Hepatocyte (in vitro differentiated cells): ENCODE measurements around the gene ADAR. TPM values are rescaled to one million over a fixed set of nuclear protein-coding genes. Genes with fewer than 3 reads are reported as not detected.

ENCODE experiments used
- DNase-seq: peaks from one replicate; pipeline ENCODE4 v3.0.0-alpha.2; 2016; ENCODE audit warnings: low spot score
- H2AFZ ChIP-seq: fragments of 200-600 bp; sonication (generic); 2 replicates; pipeline ENCODE4 v1.6.0; 2016; ENCODE audit warnings: antibody characterized with exemption, mild to moderate bottlenecking
- H3K27ac ChIP-seq: fragments of 200-600 bp; sonication (generic); 2 replicates; pipeline ENCODE4 v1.5.1; 2016; ENCODE audit warnings: mild to moderate bottlenecking
- H3K27me3 ChIP-seq: fragments of 200-600 bp; sonication (generic); 2 replicates; pipeline ENCODE4 v1.6.1; 2016
- H3K36me3 ChIP-seq: fragments of 200-600 bp; sonication (generic); replicated peaks from 2 replicates; pipeline ENCODE4 v1.5.1; 2016; ENCODE audit warnings: low read depth; ENCODE audit not compliant: insufficient read depth
- H3K4me1 ChIP-seq: fragments of 200-600 bp; sonication (generic); 2 replicates; pipeline ENCODE4 v1.5.1; 2016; ENCODE audit warnings: mild to moderate bottlenecking, moderate library complexity; ENCODE audit not compliant: insufficient read depth
- H3K4me2 ChIP-seq: fragments of 200-600 bp; sonication (generic); 2 replicates; pipeline ENCODE4 v1.6.0; 2016
- H3K4me3 ChIP-seq: fragments of 200-600 bp; sonication (generic); 2 replicates; pipeline ENCODE4 v1.5.1; 2016; ENCODE audit warnings: mild to moderate bottlenecking
- H3K79me2 ChIP-seq: fragments of 200-600 bp; sonication (generic); 2 replicates; pipeline ENCODE4 v1.6.0; 2017; ENCODE audit warnings: mild to moderate bottlenecking
- H3K9me2 ChIP-seq: fragments of 200-600 bp; sonication (generic); replicated peaks from 2 replicates; pipeline ENCODE4 v1.6.0; 2017; ENCODE audit warnings: mild to moderate bottlenecking; ENCODE audit not compliant: insufficient read depth
- H3K9me3 ChIP-seq: fragments of 200-600 bp; sonication (generic); 2 replicates; pipeline ENCODE4 v1.5.1; 2016; ENCODE audit warnings: low read depth, mild to moderate bottlenecking
- H4K20me1 ChIP-seq: fragments of 200-600 bp; sonication (generic); 2 replicates; pipeline ENCODE4 v1.6.0; 2016; ENCODE audit warnings: mild to moderate bottlenecking; ENCODE audit not compliant: insufficient read depth, poor library complexity, severe bottlenecking
- CTCF ChIP-seq: fragments of 200-600 bp; sonication (generic); IDR thresholded peaks from 2 replicates; pipeline ENCODE4 v1.5.1; 2016; ENCODE audit warnings: antibody characterized with exemption, mild to moderate bottlenecking; ENCODE audit not compliant: poor library complexity
- EZH2 ChIP-seq: fragments of 200-600 bp; sonication (generic); IDR thresholded peaks from 2 replicates; pipeline ENCODE4 v1.6.1; 2016; ENCODE audit warnings: antibody characterized with exemption, mild to moderate bottlenecking, borderline replicate concordance
- EZH2phosphoT487 ChIP-seq: fragments of 200-600 bp; sonication (generic); IDR thresholded peaks from one replicate; pipeline ENCODE4 v1.6.1; 2018; ENCODE audit warnings: antibody characterized with exemption, mild to moderate bottlenecking, low read depth, moderate library complexity; ENCODE audit not compliant: unreplicated experiment, severe bottlenecking
- WGBS: methylation state at CpG from one replicate; pipeline ENCODE4 v1.1.6; 2016; ENCODE audit warnings: low lambda C conversion rate; ENCODE audit errors: missing lambda C conversion rate; 5-methylcytosine and 5-hydroxymethylcytosine counted together
- polyA plus RNA-seq: library from polyadenylated mRNA; unstranded; fragments of >200 nt; fragmentation: Nextera tagmentation; extraction: Ambion mirVana; gene quantifications from 2 replicates; pipeline ENCODE4 v1.2.1, GENCODE V29; 2016
- total RNA-seq: library from RNA; depleted of rRNA; stranded (reverse); fragments of >200 nt; gene quantifications from 2 replicates; pipeline ENCODE4 v1.2.3, GENCODE V29; 2014

Gene ADAR
- total and polyA plus RNA-seq, 2 experiments from 2014 or later, result 57.4 to 104 TPM

- H2AFZ ChIP-seq, result no peak overlapping the region
- H3K9me3 ChIP-seq, result no peaks in the 10 kb centered on the region
- H3K4me1 ChIP-seq, result no peaks in the 10 kb centered on the region
- H3K79me2 ChIP-seq, result no peaks in the 10 kb centered on the region
- H3K27ac ChIP-seq, result no peak overlapping the region
- WGBS, result 90% methylated on average over 7 of the region's 7 CpGs
- TF ChIP-seq CTCF (no peak), EZH2 (no peak), EZH2phosphoT487 (no peak)
- no peaks in the 10 kb centered on the region for H3K9me2 ChIP-seq
- H3K4me3 ChIP-seq, result no peak overlapping the region
- no peak for DNase-seq
- no peaks in the 10 kb centered on the region for H3K36me3 ChIP-seq
- H4K20me1 ChIP-seq, result no peaks in the 10 kb centered on the region
- H3K27me3 ChIP-seq, result no peaks in the 10 kb centered on the region
- no peak overlapping the region for H3K4me2 ChIP-seq
Measured at GRCh38 chr1:154577346-154578057, 30.5 kb downstream of the ADAR start.

GRCh38 chr1:154575951-154576566 lies 31.9 kb downstream of the ADAR start:
- Histone ChIP-seq H3K4me2 (no peak overlapping the region), H3K27ac (no peak overlapping the region), H3K36me3 (no peaks in the 10 kb centered on the region), H3K79me2 (no peaks in the 10 kb centered on the region), H3K27me3 (no peaks in the 10 kb centered on the region), H3K9me2 (no peaks in the 10 kb centered on the region), H2AFZ (no peak overlapping the region), H3K4me3 (no peak overlapping the region), H4K20me1 (no peaks in the 10 kb centered on the region), H3K4me1 (no peaks in the 10 kb centered on the region), H3K9me3 (no peaks in the 10 kb centered on the region)
- WGBS, result 95% methylated on average over 8 of the region's 8 CpGs
- no peak for DNase-seq
- no peak for TF ChIP-seq EZH2
- no peak for TF ChIP-seq EZH2phosphoT487
- no peak for TF ChIP-seq CTCF

GRCh38 chr1:154575147-154575927 lies 32.6 kb downstream of the ADAR start:
- DNase-seq, result no peak
- H3K4me1 ChIP-seq, result no peaks in the 10 kb centered on the region
- no peaks in the 10 kb centered on the region for H3K9me3 ChIP-seq
- no peaks in the 10 kb centered on the region for H3K36me3 ChIP-seq
- no peaks in the 10 kb centered on the region for H4K20me1 ChIP-seq
- no peak overlapping the region for H3K27ac ChIP-seq
- 78% methylated on average over 10 of the region's 10 CpGs for WGBS
- no peaks in the 10 kb centered on the region for H3K9me2 ChIP-seq
- no peaks in the 10 kb centered on the region for H3K27me3 ChIP-seq
- H3K79me2 ChIP-seq, result no peaks in the 10 kb centered on the region
- TF ChIP-seq EZH2phosphoT487, result no peak
- no peak for TF ChIP-seq EZH2
- no peak for TF ChIP-seq CTCF
- no peak overlapping the region for H3K4me3 ChIP-seq
- no peak overlapping the region for H3K4me2 ChIP-seq
- H2AFZ ChIP-seq, result no peak overlapping the region
